Measurements from ENCODE around the gene OSCP1.

DNA sequence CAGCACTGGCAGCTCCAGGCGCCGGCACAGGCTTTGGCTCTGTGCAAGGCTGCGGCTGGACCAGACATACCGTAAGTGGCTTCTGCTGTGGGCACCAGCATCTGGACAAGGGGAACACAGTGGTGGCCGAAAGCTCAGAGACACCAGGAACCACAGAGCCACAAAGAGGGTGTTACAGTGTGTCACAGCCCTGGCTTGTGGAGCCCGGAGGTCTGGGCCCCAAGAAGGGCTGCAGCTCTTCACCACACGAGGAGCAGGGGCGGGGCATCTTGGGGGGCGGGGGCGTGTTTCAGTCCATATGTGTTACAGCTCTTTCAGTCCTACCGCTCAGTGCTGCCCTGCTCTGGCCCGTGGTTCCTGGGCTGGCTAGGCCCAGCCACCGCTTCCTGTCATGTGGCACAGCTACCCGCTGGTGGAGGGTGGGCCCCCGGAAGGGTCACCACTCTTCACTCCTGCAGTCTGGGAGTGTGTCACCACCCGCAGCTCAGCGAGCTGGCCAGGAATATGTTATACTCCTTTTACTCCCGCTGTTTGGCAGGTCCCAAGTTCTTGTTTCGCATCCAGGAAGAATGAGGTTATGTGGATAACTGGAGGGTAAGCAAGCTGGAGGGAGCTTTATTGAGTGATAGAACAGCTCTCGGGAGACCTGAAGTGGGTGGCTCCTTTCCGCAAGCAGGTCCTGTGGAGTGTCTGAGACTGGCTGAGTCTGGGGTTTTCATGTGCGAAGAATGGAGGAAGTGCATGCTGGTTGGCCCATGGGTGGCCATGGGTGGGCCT is 49.2 kb downstream of the OSCP1 start:
- TF ChIP-seq EZH2phosphoT487 (IDR thresholded peaks at IDR 0.05; ENCODE audit: insufficient read depth, low read depth) (no peak), EZH2 (IDR thresholded peaks at IDR 0.05; ENCODE audit: insufficient read depth, poor library complexity, severe bottlenecking) (no peak)
